Loucy (cell line): ENCODE data around the gene SEC61B.

ENCODE experiments used
- EZH2phosphoT487 ChIP-seq: fragments of 200-600 bp; IDR thresholded peaks from 2 replicates; pipeline ENCODE4 v1.6.1; 2018; ENCODE audit warnings: antibody characterized with exemption, mild to moderate bottlenecking, moderate library complexity, borderline replicate concordance
- TF ChIP-seq, protein P1 (sequence below): fragments of 200-600 bp; sonication (generic); conservative IDR thresholded peaks from 2 replicates; pipeline ENCODE4 v1.5.1; 2014; ENCODE audit warnings: mild to moderate bottlenecking, antibody characterized with exemption, low read length

DNA sequence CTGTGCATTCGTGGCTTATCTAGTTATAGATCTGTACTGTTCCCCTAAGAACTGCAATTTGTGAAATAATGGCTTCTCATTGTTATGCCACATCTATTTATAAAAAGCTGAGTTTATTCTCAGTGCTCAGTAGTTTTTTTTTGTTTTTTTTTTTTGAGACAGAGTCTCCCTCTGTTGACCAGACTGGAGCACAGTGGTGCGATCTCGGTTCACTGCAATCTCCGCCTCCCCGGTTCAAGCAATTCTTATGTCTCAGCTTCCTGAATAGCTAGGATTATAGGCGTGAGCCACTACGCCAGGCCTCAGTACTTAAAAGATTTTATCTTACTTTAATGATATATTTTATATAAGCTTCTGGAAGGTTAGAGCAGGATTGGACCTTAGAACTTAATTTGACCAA is 19.0 kb downstream of the SEC61B start:
- TF ChIP-seq, protein P1, sequence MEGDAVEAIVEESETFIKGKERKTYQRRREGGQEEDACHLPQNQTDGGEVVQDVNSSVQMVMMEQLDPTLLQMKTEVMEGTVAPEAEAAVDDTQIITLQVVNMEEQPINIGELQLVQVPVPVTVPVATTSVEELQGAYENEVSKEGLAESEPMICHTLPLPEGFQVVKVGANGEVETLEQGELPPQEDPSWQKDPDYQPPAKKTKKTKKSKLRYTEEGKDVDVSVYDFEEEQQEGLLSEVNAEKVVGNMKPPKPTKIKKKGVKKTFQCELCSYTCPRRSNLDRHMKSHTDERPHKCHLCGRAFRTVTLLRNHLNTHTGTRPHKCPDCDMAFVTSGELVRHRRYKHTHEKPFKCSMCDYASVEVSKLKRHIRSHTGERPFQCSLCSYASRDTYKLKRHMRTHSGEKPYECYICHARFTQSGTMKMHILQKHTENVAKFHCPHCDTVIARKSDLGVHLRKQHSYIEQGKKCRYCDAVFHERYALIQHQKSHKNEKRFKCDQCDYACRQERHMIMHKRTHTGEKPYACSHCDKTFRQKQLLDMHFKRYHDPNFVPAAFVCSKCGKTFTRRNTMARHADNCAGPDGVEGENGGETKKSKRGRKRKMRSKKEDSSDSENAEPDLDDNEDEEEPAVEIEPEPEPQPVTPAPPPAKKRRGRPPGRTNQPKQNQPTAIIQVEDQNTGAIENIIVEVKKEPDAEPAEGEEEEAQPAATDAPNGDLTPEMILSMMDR = peak; percentile 22; the same call in 1 of the 2 replicates
- TF ChIP-seq EZH2phosphoT487 = no peak
